ENCODE results near the gene STK39. TPM values are rescaled to one million over a fixed set of nuclear protein-coding genes. Genes with fewer than 3 reads are reported as not detected.

The STK39 gene
- total and polyA plus RNA-seq, 2 donors (not counting 1 experiment from before 2014, with no cell fraction given) = 16.7 to 30.1 TPM

- H3K4me1 ChIP-seq (ENCODE audit: control insufficient read depth, extremely low read depth, insufficient read depth, low read length) = no peaks in the 10 kb centered on the region
These were observed 99.3 kb downstream of the STK39 start for GRCh38 chr2:168147830-168148794.

GRCh38 chr2:168146892-168147810 is 100.2 kb downstream of the STK39 start:
- Histone ChIP-seq H3K9me3 (ENCODE audit: control insufficient read depth, insufficient read depth, low read depth, low read length) (no peaks in the 10 kb centered on the region), H2AFZ (ENCODE audit: low read length) (no peak overlapping the region), H3K4me3 (replicated peaks in 1 of 4; ENCODE audit: control extremely low read depth in 1 of 4, insufficient read depth in 1 of 4, low read depth in 3 of 4, low read length in 4 of 4) (no peak overlapping the region), H3K79me2 (ENCODE audit: control insufficient read depth, insufficient read depth, low read length) (no peaks in the 10 kb centered on the region), H3K27me3 (ENCODE audit: control insufficient read depth, insufficient read depth, low read length) (no peaks in the 10 kb centered on the region), H3K4me1 (ENCODE audit: control insufficient read depth, extremely low read depth, insufficient read depth, low read length) (no peaks in the 10 kb centered on the region), H3K9ac (ENCODE audit: insufficient read depth, low read length) (no peak overlapping the region), H3K4me2 (ENCODE audit: extremely low read depth, insufficient read depth, low read length) (no peak overlapping the region), H3K36me3 (ENCODE audit: control insufficient read depth, insufficient read depth, low read length) (no peaks in the 10 kb centered on the region), H3K27ac (ENCODE audit: insufficient read depth, low read length) (no peak overlapping the region), H4K20me1 (ENCODE audit: control insufficient read depth, extremely low read depth, insufficient read depth, low read length) (no peaks in the 10 kb centered on the region)
- TF ChIP-seq EZH2 (IDR thresholded peaks at IDR 0.05; ENCODE audit: low read length, missing control alignments) = no peak
- TF ChIP-seq CTCF (conservative IDR thresholded peaks at IDR 0.05 in 1 of 2, IDR thresholded peaks at IDR 0.05 in 1 of 2; ENCODE audit: low read depth in 1 of 2, low read length in 2 of 2) = no peak
- no peak for DNase-seq (ENCODE audit: low read depth in 2 of 2)

More at GRCh38 chr2:168147830-168148794, 99.3 kb downstream of the STK39 start:
- Histone ChIP-seq H3K27ac (ENCODE audit: insufficient read depth, low read length) (no peak overlapping the region), H3K9me3 (ENCODE audit: control insufficient read depth, insufficient read depth, low read depth, low read length) (no peaks in the 10 kb centered on the region), H2AFZ (ENCODE audit: low read length) (no peak overlapping the region), H3K4me3 (replicated peaks in 1 of 4; ENCODE audit: control extremely low read depth in 1 of 4, insufficient read depth in 1 of 4, low read depth in 3 of 4, low read length in 4 of 4) (no peak overlapping the region), H3K36me3 (ENCODE audit: control insufficient read depth, insufficient read depth, low read length) (no peaks in the 10 kb centered on the region), H3K9ac (ENCODE audit: insufficient read depth, low read length) (no peak overlapping the region), H3K27me3 (ENCODE audit: control insufficient read depth, insufficient read depth, low read length) (no peaks in the 10 kb centered on the region), H4K20me1 (ENCODE audit: control insufficient read depth, extremely low read depth, insufficient read depth, low read length) (no peaks in the 10 kb centered on the region), H3K79me2 (ENCODE audit: control insufficient read depth, insufficient read depth, low read length) (no peaks in the 10 kb centered on the region), H3K4me2 (ENCODE audit: extremely low read depth, insufficient read depth, low read length) (no peak overlapping the region)
- no peak for TF ChIP-seq CTCF (conservative IDR thresholded peaks at IDR 0.05 in 1 of 2, IDR thresholded peaks at IDR 0.05 in 1 of 2; ENCODE audit: low read depth in 1 of 2, low read length in 2 of 2)
- no peak for TF ChIP-seq EZH2 (IDR thresholded peaks at IDR 0.05; ENCODE audit: low read length, missing control alignments)
- no peak for DNase-seq (ENCODE audit: low read depth in 2 of 2)

All from fibroblast of lung (primary cell).